ENCODE results near the gene BTNL2.
"Not testable (repeated sequence)": the region's sequence is repeated elsewhere in the genome, so short reads cannot be mapped to it uniquely, and the experiment has no call there.

The BTNL2 gene

GRCh38 chr6:32439139-32439538, 32.2 kb upstream of the BTNL2 start:
- peaks cover 46% of the 10 kb centered on the region for H3K4me1 ChIP-seq (ENCODE audit: low read depth, poor library complexity, severe bottlenecking)
- no peak for TF ChIP-seq CTCF (conservative IDR thresholded peaks at IDR 0.05; ENCODE audit: low read depth, low read length)
- peak overlapping the region; percentile 67 for H3K4me2 ChIP-seq
- no peak overlapping the region for H3K9ac ChIP-seq
- no peak overlapping the region for H3K4me3 ChIP-seq (IDR thresholded peaks at IDR 0.05; ENCODE audit: insufficient read depth, low read depth, low read length)
- no peaks in the 10 kb centered on the region for H4K20me1 ChIP-seq (ENCODE audit: insufficient read depth)
- H3K79me2 ChIP-seq (ENCODE audit: insufficient read depth, low read depth): peaks cover 21% of the 10 kb centered on the region
- H3K27me3 ChIP-seq (ENCODE audit: insufficient read depth, low read depth): no peaks in the 10 kb centered on the region
- peak overlapping the region; percentile 56 for H2AFZ ChIP-seq (ENCODE audit: low read depth)
- H3K36me3 ChIP-seq (ENCODE audit: insufficient read depth): 0 out of 2 replicates have a peak, but pooled peaks cover 6% of the 10 kb centered on the region
- H3K27ac ChIP-seq: peak overlapping the region; percentile 76

- Histone ChIP-seq H2AFZ (ENCODE audit: low read depth) (peak overlapping the region; percentile 19; the same call in 1 of the 2 replicates), H3K27ac (peak overlapping the region; percentile 42), H3K4me3 (IDR thresholded peaks at IDR 0.05; ENCODE audit: insufficient read depth, low read depth, low read length) (no peak overlapping the region), H3K79me2 (ENCODE audit: insufficient read depth, low read depth) (peaks cover 19% of the 10 kb centered on the region), H3K27me3 (ENCODE audit: insufficient read depth, low read depth) (no peaks in the 10 kb centered on the region), H4K20me1 (ENCODE audit: insufficient read depth) (no peaks in the 10 kb centered on the region), H3K36me3 (ENCODE audit: insufficient read depth) (no peaks in the 10 kb centered on the region), H3K4me2 (peak overlapping the region; percentile 71), H3K4me1 (ENCODE audit: low read depth, poor library complexity, severe bottlenecking) (peaks cover 45% of the 10 kb centered on the region), H3K9ac (no peak overlapping the region)
- TF ChIP-seq CTCF (conservative IDR thresholded peaks at IDR 0.05; ENCODE audit: low read depth, low read length): no peak
Observed at GRCh38 chr6:32436995-32437836, 30.2 kb upstream of the BTNL2 start.

- Histone ChIP-seq H3K79me2 (ENCODE audit: insufficient read depth, low read depth) (peaks cover 8% of the 10 kb centered on the region), H3K9ac (no peak overlapping the region), H2AFZ (ENCODE audit: low read depth) (no peak overlapping the region), H3K4me1 (ENCODE audit: low read depth, poor library complexity, severe bottlenecking) (peaks cover 45% of the 10 kb centered on the region), H3K27ac (0 out of 2 replicates have a peak overlapping the region, but pooled peaks have one; percentile 42), H3K4me3 (IDR thresholded peaks at IDR 0.05; ENCODE audit: insufficient read depth, low read depth, low read length) (no peak overlapping the region), H3K27me3 (ENCODE audit: insufficient read depth, low read depth) (no peaks in the 10 kb centered on the region), H3K4me2 (no peak overlapping the region), H4K20me1 (ENCODE audit: insufficient read depth) (no peaks in the 10 kb centered on the region), H3K36me3 (ENCODE audit: insufficient read depth) (no peaks in the 10 kb centered on the region)
- no peak for TF ChIP-seq CTCF (conservative IDR thresholded peaks at IDR 0.05; ENCODE audit: low read depth, low read length)
Observed at GRCh38 chr6:32436186-32436585, 29.2 kb upstream of the BTNL2 start.

- not testable (repeated sequence) for H3K4me2 ChIP-seq; H2AFZ ChIP-seq (ENCODE audit: low read depth); H4K20me1 ChIP-seq (ENCODE audit: insufficient read depth); H3K79me2 ChIP-seq (ENCODE audit: insufficient read depth, low read depth); H3K9ac ChIP-seq; H3K27me3 ChIP-seq (ENCODE audit: insufficient read depth, low read depth); H3K4me3 ChIP-seq (IDR thresholded peaks at IDR 0.05; ENCODE audit: insufficient read depth, low read depth, low read length); H3K36me3 ChIP-seq (ENCODE audit: insufficient read depth); H3K27ac ChIP-seq
- peaks cover 40% of the 10 kb centered on the region for H3K4me1 ChIP-seq (ENCODE audit: low read depth, poor library complexity, severe bottlenecking)
Observed at GRCh38 chr6:32433950-32434349, 27.0 kb upstream of the BTNL2 start.

- no peaks in the 10 kb centered on the region for H3K27me3 ChIP-seq (ENCODE audit: insufficient read depth, low read depth)
- H3K36me3 ChIP-seq (ENCODE audit: insufficient read depth): no peaks in the 10 kb centered on the region
- H3K9ac ChIP-seq: no peak overlapping the region
- no peaks in the 10 kb centered on the region for H4K20me1 ChIP-seq (ENCODE audit: insufficient read depth)
- no peaks in the 10 kb centered on the region for H3K79me2 ChIP-seq (ENCODE audit: insufficient read depth, low read depth)
- no peak overlapping the region for H3K4me2 ChIP-seq
- no peak overlapping the region for H2AFZ ChIP-seq (ENCODE audit: low read depth)
- no peak overlapping the region for H3K27ac ChIP-seq
- H3K4me3 ChIP-seq (IDR thresholded peaks at IDR 0.05; ENCODE audit: insufficient read depth, low read depth, low read length): no peak overlapping the region
- peak; percentile 79 for TF ChIP-seq CTCF (conservative IDR thresholded peaks at IDR 0.05; ENCODE audit: low read depth, low read length)
- H3K4me1 ChIP-seq (ENCODE audit: low read depth, poor library complexity, severe bottlenecking): peaks cover 24% of the 10 kb centered on the region
Observed at GRCh38 chr6:32432050-32432450, 25.1 kb upstream of the BTNL2 start.
